ENCODE data around the gene SLC7A9. TPM values are rescaled to one million over a fixed set of nuclear protein-coding genes. Genes with fewer than 3 reads are reported as not detected.

SLC7A9 gene
- total RNA-seq, 2 experiments from 2014 or later: 0.22 TPM; not detected in 1

DNA sequence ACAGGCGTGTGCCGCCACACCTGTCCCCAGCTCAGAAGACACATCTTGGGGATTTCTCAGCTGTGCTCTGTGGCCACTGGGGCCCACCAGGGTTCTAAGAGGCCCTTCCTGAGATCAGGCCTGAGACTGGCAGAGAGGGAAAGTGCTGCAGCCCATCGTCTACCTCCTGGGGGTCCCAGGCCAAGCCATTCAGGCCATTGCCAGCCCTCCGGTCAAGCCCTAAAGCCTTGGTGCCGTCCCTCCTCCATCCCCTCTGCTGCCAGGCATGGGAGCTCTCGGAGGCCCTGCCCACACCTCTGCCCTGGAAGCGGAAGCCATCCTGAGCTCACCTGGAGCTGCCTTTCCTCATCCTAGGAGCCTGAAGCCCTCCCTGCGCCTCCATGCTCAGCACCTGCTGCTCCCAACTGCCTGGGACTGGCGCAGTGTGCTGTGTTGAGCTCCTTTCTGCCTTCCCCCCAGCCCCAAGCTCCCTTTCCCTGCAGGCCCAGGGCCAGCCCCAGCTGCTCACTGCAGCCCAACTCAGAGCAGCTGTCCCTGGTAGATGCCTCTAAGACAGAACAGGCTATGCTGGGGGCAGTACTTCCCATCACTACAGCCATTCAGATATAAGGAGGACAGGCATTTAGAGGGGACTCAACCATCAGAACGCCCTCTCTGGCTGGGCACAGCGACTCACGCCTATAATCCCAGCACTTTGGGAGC is 2.9 kb downstream of the SLC7A9 start:
- no peak overlapping the region for H3K27ac Mint-ChIP-seq
- no peaks in the 10 kb centered on the region for H3K9me3 Mint-ChIP-seq
- intact Hi-C loops (cut with micrococcal nuclease): no loop called here
- ChIA-PET CTCF (interaction anchor here (0.7 kb wide), 1 partner anchor 38 kb away, joined by 3 read pairs; no protein-coding TSS in a partner anchor), POLR2A (no interaction called here)
- no peak overlapping the region for H3K4me3 Mint-ChIP-seq
- H3K4me1 Mint-ChIP-seq (ENCODE audit: low read depth): no peaks in the 10 kb centered on the region
- DNase-seq: no peak
- H3K36me3 Mint-ChIP-seq: no peaks in the 10 kb centered on the region
- no peaks in the 10 kb centered on the region for H3K27me3 Mint-ChIP-seq

DNA sequence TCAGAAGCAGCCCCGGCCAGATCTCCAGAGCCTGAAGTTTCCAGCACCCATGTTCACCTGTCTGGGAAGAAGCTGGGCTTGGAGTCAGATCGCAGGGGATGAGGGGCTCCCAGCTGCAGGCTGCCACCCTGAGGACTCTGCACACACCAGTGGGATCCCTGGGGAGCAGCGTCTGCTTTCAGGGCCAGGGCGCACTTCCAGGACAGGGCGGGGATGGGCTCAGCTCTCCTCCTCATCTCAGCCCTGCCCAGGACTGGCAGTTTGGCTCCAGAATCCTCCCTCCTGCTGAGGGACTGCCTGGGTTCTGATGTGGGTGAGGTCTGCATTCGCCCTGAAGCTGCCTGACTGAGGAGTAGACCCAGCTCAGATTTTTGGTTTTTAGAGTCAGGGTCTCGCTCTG is 3.5 kb downstream of the SLC7A9 start:
- DNase-seq: no peak
- H3K27ac Mint-ChIP-seq: no peak overlapping the region
- CTCF ChIA-PET: no interaction called here
- POLR2A ChIA-PET: no interaction called here
- H3K9me3 Mint-ChIP-seq: no peaks in the 10 kb centered on the region
- no peaks in the 10 kb centered on the region for H3K27me3 Mint-ChIP-seq
- no peak overlapping the region for H3K4me3 Mint-ChIP-seq
- no peaks in the 10 kb centered on the region for H3K4me1 Mint-ChIP-seq (ENCODE audit: low read depth)
- H3K36me3 Mint-ChIP-seq: no peaks in the 10 kb centered on the region
- intact Hi-C loops (cut with micrococcal nuclease): no loop called here

DNA sequence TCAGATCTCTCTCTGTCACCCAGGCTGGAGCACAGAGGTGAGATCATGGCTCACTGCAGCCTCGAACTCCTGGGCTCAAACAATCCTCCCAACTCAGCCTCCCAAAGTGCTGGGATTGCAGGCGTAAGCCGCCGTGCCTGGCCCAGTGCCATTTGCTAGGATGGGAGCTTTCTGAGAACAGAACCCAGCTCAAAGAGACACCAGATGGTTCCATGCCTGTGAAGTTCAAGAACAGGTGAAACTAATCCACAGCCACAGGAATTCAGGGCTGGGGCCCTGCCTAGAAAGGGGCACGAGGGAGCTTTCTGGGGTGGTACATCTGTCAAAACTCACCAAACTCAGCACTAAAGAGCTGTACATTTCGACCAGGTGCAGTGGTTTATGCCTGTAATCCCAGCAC is 4.2 kb downstream of the SLC7A9 start:
- Mint-ChIP-seq H3K4me3 (no peak overlapping the region), H3K27ac (no peak overlapping the region), H3K36me3 (no peaks in the 10 kb centered on the region), H3K9me3 (no peaks in the 10 kb centered on the region), H3K4me1 (ENCODE audit: low read depth) (no peaks in the 10 kb centered on the region), H3K27me3 (no peaks in the 10 kb centered on the region)
- intact Hi-C loops (cut with micrococcal nuclease): no loop called here
- DNase-seq: no peak
- POLR2A ChIA-PET: no interaction called here
- CTCF ChIA-PET: no interaction called here

DNA sequence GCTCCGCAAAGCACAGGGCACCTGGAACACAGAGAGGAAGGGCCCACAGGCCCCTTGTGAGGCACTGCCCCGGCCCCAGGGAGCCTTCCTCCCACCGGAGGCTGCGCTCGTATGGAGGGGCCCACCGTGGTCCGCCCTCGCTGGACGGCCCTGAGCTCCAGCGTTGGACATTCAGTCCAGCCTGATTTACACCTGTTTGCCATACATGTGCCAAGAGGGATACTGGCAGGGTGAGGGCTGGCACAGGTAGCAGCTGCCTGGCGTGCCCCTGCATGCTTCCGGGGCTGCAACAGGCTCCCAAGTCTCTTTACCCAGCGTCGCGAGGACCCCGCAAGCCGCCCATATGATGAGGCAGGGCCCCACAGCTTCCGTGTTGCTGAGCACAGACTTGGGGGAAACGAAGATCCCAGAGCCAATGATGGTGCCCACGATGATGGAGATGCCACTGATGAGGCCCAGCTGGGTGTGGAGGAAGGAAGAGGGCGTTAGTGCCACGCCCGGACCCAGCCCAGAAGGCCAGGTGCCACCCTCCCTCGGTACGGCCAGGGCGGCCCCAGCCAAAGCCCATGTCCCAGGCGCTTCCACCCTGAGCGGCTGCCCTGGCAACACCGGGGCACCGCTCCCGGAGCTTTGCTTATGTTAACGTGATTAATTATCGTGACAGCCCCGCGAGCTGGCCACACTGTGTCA is 5.1 kb downstream of the SLC7A9 start:
- no peaks in the 10 kb centered on the region for H3K4me1 Mint-ChIP-seq (ENCODE audit: low read depth)
- CTCF ChIA-PET: no interaction called here
- DNase-seq: no peak
- POLR2A ChIA-PET: no interaction called here
- intact Hi-C loops (cut with micrococcal nuclease): no loop called here
- no peaks in the 10 kb centered on the region for H3K36me3 Mint-ChIP-seq
- no peaks in the 10 kb centered on the region for H3K9me3 Mint-ChIP-seq
- H3K27ac Mint-ChIP-seq: no peak overlapping the region
- H3K4me3 Mint-ChIP-seq: no peak overlapping the region
- H3K27me3 Mint-ChIP-seq: no peaks in the 10 kb centered on the region

DNA sequence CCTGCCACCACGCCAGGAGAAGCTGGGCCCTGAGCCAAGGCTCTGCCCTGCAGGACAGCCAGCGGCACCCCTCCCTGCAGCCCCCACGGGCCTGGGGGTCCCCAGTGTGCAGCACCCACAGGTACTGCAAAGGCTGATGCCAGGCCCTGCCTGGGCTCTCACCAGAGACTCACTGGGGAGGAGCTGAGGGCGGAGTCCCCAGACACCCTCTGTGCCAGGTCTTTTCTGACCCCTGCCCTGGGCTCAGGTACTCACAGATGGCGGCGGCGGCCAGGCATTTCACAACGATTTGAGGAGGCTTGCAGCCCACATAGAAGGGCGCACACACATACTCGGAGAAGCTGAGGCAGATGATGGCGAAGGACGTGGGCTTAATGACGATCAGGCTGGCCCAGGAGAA is 5.7 kb downstream of the SLC7A9 start:
- ChIA-PET POLR2A (no interaction called here), CTCF (no interaction called here)
- intact Hi-C loops (cut with micrococcal nuclease): no loop called here
- no peaks in the 10 kb centered on the region for H3K27me3 Mint-ChIP-seq
- H3K4me1 Mint-ChIP-seq (ENCODE audit: low read depth): no peaks in the 10 kb centered on the region
- no peak overlapping the region for H3K4me3 Mint-ChIP-seq
- H3K9me3 Mint-ChIP-seq: no peaks in the 10 kb centered on the region
- H3K27ac Mint-ChIP-seq: no peak overlapping the region
- no peak for DNase-seq
- no peaks in the 10 kb centered on the region for H3K36me3 Mint-ChIP-seq

DNA sequence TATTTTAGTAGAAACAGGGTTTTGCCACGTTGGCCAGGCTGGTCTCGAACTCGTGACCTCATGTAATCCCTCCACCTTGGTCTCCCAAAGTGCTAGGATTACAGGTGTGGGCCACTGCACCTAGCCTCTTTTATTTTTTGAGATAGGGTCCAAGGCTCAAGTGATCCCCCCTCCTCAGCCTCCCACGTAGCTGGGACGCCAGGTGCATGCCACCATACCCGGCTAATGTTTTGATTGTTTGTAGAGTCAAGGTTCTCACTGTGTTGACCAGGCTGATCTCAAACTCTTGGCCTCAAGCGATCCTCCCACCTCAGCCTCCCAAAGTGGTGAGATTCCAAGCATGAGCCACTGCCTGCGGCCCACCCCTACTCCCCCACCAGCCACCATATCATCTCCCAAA is 6.3 kb downstream of the SLC7A9 start:
- POLR2A ChIA-PET: no interaction called here
- Mint-ChIP-seq H3K9me3 (no peaks in the 10 kb centered on the region), H3K27ac (no peak overlapping the region), H3K4me3 (no peak overlapping the region), H3K4me1 (ENCODE audit: low read depth) (no peaks in the 10 kb centered on the region), H3K27me3 (no peaks in the 10 kb centered on the region), H3K36me3 (no peaks in the 10 kb centered on the region)
- intact Hi-C loops (cut with micrococcal nuclease): no loop called here
- CTCF ChIA-PET: no interaction called here
- DNase-seq: no peak

DNA sequence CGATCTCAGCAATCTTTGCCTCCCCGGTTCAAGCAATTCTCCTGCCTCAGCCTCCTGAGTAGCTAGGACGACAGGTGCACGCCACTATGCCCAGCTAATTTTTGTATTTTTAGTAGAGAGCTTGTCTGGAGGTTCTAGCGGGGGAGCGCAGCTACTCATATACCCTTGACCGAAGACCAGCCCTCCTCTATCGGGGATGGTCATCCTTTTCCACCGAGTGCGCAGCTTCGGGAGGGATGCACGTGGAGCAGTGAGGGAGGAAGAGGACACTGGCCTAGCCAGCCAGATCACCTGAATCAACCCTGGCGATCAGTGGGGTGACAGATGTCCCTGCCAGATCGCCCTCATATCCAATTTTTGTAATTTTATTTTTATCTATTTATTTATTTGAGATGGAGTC is 6.8 kb downstream of the SLC7A9 start:
- ChIA-PET POLR2A (no interaction called here), CTCF (no interaction called here)
- intact Hi-C loops (cut with micrococcal nuclease): no loop called here
- no peaks in the 10 kb centered on the region for H3K36me3 Mint-ChIP-seq
- H3K27ac Mint-ChIP-seq: no peak overlapping the region
- no peaks in the 10 kb centered on the region for H3K27me3 Mint-ChIP-seq
- no peak overlapping the region for H3K4me3 Mint-ChIP-seq
- H3K9me3 Mint-ChIP-seq: no peaks in the 10 kb centered on the region
- no peaks in the 10 kb centered on the region for H3K4me1 Mint-ChIP-seq (ENCODE audit: low read depth)
- no peak for DNase-seq

DNA sequence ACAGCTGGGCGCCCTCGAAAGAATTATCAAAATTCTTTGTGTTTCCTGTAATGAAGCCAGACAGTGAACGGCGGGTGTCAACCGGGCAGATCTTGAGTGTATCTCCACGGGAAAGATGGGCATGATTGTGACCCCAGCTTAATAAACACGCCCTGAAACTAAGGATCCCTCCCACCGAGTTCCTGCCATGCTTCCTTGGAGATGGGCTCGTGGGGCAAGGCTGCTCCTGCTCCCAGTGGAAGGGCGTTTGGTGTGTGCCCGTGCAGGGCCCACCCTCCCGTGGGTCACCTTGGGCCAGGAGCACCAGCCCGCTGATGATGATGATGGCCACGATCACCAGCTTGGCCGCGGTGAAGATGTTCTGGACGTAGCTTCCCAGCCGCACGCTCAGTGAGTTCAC is 7.4 kb downstream of the SLC7A9 start:
- DNase-seq: no peak
- POLR2A ChIA-PET: no interaction called here
- H3K4me3 Mint-ChIP-seq: no peak overlapping the region

DNA sequence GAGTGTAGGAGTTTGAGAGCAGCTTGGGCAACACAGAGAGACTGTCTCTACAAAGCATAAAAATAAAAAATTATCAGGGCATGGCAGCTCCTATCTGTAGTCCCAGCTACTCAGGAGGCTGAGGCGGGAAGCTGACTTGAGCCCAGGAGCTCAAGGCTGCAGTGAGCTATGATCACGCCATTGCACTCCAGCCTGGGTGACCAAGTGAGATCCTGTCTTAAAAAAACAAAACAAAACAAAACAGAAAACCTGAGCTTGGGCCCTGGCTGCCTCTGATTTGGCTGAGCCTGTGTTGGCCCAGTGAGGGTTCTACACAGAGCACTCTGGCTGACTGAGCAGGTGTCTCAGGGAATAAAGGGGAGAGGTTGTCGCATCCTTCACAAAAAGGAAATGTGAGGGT is 8.0 kb downstream of the SLC7A9 start:
- no peaks in the 10 kb centered on the region for H3K9me3 Mint-ChIP-seq
- H3K27ac Mint-ChIP-seq: no peak overlapping the region
- H3K27me3 Mint-ChIP-seq: no peaks in the 10 kb centered on the region
- intact Hi-C loops (cut with micrococcal nuclease): no loop called here
- no peaks in the 10 kb centered on the region for H3K36me3 Mint-ChIP-seq
- POLR2A ChIA-PET: no interaction called here
- H3K4me3 Mint-ChIP-seq: no peak overlapping the region
- no peak for DNase-seq
- no peaks in the 10 kb centered on the region for H3K4me1 Mint-ChIP-seq (ENCODE audit: low read depth)
- CTCF ChIA-PET: interaction anchor here (0.6 kb wide), 1 partner anchor 262 kb away, joined by 4 read pairs; no protein-coding TSS in a partner anchor

More for the DNA sequence above, 7.4 kb downstream of the SLC7A9 start:
- Mint-ChIP-seq H3K4me1 (ENCODE audit: low read depth) (no peaks in the 10 kb centered on the region), H3K27me3 (no peaks in the 10 kb centered on the region), H3K36me3 (no peaks in the 10 kb centered on the region), H3K27ac (no peak overlapping the region), H3K9me3 (no peaks in the 10 kb centered on the region)
- CTCF ChIA-PET: no interaction called here
- intact Hi-C loops (cut with micrococcal nuclease): no loop called here

DNA sequence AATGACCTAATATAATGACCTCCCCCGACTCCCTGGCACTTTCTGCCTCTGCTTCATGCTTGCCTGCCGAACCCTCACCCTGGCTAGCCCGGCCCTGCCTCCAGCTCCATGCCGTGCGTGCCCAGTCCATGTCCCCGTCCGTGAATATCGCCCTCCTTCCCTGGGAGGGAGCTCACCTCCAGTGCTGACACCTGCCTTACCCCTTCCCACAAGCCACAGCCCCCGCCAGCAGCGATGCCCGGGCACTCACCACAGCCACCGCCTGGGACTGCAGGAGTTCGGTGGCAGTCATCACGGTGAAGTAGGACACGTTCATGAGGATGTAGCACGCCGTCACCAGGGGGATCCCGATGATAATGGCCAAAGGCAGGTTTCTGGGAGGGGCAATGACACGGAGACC is 10.0 kb downstream of the SLC7A9 start:
- Mint-ChIP-seq H3K4me3 (no peak overlapping the region), H3K36me3 (no peaks in the 10 kb centered on the region), H3K9me3 (no peaks in the 10 kb centered on the region), H3K27me3 (no peaks in the 10 kb centered on the region), H3K4me1 (ENCODE audit: low read depth) (no peaks in the 10 kb centered on the region), H3K27ac (no peak overlapping the region)
- ChIA-PET CTCF (no interaction called here), POLR2A (no interaction called here)
- DNase-seq: no peak
- intact Hi-C loops (cut with micrococcal nuclease): no loop called here

DNA sequence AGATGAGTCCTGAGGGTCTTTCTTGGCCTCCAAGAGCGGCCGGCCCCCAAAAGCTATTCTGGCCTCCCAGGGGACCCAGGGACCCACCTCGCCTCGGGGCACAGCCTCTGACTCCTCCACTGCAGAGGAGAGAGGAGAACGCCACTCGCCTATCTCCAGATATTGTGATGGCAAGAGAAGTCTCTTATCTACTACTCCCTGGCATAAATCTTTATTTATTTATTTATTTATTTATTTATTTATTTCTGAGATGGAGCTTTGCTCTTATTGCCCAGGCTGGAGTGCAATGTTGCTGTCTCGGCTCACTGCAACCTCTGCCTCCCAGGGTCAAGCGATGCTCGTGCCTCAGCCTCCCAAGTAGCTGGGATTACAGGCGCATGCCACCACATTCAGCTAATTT is 11.0 kb downstream of the SLC7A9 start:
- no peak for DNase-seq
- H3K27ac Mint-ChIP-seq: no peak overlapping the region
- no peaks in the 10 kb centered on the region for H3K4me1 Mint-ChIP-seq (ENCODE audit: low read depth)
- no peaks in the 10 kb centered on the region for H3K9me3 Mint-ChIP-seq
- CTCF ChIA-PET: no interaction called here
- POLR2A ChIA-PET: no interaction called here
- H3K27me3 Mint-ChIP-seq: no peaks in the 10 kb centered on the region
- no peak overlapping the region for H3K4me3 Mint-ChIP-seq
- no peaks in the 10 kb centered on the region for H3K36me3 Mint-ChIP-seq
- intact Hi-C loops (cut with micrococcal nuclease): no loop called here

DNA sequence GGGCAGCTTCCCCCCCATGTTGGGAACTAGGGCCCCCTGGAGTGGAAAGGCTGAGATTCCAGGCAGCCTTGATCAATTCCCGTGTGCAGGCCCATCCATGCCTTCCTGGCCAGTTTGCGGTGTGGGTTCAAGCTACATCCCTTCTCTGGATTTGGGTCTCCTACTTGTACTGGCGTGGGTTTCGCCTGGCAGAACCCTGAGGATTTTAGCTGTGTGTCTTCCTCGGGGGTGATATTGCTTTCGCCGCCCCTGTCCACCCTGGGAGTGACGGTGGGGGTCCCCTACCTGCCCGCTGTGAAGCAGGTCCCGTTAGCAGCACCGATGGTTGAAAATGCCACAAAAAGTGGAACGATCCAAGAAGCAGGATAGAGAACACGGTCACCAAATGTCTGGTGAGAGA is 11.4 kb downstream of the SLC7A9 start:
- Mint-ChIP-seq H3K36me3 (no peaks in the 10 kb centered on the region), H3K4me1 (ENCODE audit: low read depth) (no peaks in the 10 kb centered on the region), H3K4me3 (no peak overlapping the region), H3K27me3 (no peaks in the 10 kb centered on the region), H3K9me3 (no peaks in the 10 kb centered on the region), H3K27ac (no peak overlapping the region)
- POLR2A ChIA-PET: no interaction called here
- CTCF ChIA-PET: no interaction called here
- no peak for DNase-seq
- intact Hi-C loops (cut with micrococcal nuclease): no loop called here

DNA sequence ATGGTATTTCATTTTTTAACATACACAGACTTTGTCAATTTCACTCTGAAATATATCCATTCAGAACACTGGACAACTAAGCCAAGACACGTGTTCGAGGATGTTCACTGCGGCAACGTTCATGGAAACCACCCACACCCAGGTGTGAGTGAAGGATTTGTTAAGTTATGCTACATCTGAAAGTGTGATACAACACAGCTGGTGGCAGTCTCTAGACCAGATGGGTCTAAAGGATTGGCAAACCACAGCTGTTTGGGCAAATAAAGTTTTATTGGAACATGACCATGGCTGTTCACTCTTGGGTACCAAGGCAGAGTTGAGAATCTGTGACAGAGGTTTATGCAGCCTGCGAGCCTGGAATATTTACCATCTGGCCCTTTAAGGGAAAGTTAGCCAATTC is 12.0 kb downstream of the SLC7A9 start:
- POLR2A ChIA-PET: no interaction called here
- no peak overlapping the region for H3K27ac Mint-ChIP-seq
- intact Hi-C loops (cut with micrococcal nuclease): no loop called here
- no peaks in the 10 kb centered on the region for H3K27me3 Mint-ChIP-seq
- H3K36me3 Mint-ChIP-seq: no peaks in the 10 kb centered on the region
- no peaks in the 10 kb centered on the region for H3K9me3 Mint-ChIP-seq
- no peak for DNase-seq
- H3K4me3 Mint-ChIP-seq: no peak overlapping the region
- CTCF ChIA-PET: no interaction called here
- no peaks in the 10 kb centered on the region for H3K4me1 Mint-ChIP-seq (ENCODE audit: low read depth)

Data from activated CD4-positive, alpha-beta memory T cell treated with anti-CD3 and anti-CD28 coated beads for 36 hours (primary cell).